Measurements from ENCODE around the gene RAD9A.

Gene RAD9A

GRCh38 chr11:67391304-67392182 lies at the start of gene RAD9A:
Gene RAD9A (plus strand): TSS chr11:67391986. CDS start chr11:67392045, 59 bp downstream.
- DNase-seq, result peak; percentile 93

DNA sequence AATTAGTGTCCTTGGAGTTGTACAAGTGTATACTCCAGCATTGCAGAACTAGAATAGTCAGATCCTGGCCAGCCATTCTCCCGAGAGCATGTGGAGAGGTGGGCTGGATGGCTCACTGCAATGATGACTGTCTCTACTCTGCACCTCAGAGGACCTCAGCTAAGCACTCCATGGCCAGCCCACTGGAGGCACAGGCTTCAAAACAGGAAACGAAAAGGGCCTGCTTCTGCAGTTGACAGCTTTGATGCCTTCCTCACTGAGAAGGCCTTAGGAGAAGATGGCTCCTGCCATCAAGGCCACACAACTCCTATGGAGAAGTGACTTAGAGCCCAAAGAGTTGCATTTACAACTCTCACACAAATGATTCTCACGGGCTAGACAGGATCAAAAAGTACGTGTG lies 47.5 kb upstream of the RAD9A start:
- no peak for DNase-seq

- no peak for DNase-seq
These were observed 46.4 kb upstream of the RAD9A start for GRCh38 chr11:67345247-67345919.

GRCh38 chr11:67345920-67346819 lies 45.6 kb upstream of the RAD9A start:
- DNase-seq, result peak; percentile 53

DNA sequence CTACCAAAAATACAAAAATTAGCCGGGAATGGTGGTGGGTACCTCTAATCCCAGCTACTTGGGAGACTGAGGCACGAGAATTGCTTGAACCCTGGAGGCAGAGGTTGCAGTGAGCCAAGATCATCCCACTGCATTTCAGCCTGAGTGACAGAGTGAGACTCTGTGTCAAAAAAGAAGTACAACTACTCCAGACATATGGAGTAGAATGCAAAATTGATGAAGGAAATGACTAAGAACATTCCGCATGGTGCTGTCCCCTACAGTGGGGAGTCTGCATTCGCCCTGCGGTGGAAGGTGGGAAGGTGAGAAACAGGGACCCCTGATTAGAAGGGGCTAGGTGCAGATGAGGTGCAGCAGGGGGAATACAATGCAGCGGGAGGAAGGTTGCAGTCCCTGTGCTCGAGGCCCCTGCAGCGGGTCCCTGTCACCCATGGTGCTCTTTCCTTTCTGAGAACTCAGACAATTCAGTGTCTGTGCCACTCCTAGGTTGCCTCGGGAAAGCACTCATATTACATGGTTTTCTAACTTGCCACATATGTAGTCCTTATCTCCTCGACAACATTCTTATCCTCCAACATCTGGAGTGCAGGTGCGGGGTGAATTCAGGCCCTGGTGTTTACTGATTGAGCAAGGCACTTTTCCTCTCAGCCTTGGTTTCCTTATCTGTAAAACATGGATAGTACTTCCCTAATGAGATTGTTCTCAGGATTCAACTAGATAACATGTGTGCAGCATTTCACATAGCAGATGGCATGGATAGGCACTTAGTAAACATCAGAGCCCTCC lies 43.6 kb upstream of the RAD9A start:
- DNase-seq, result no peak

DNA sequence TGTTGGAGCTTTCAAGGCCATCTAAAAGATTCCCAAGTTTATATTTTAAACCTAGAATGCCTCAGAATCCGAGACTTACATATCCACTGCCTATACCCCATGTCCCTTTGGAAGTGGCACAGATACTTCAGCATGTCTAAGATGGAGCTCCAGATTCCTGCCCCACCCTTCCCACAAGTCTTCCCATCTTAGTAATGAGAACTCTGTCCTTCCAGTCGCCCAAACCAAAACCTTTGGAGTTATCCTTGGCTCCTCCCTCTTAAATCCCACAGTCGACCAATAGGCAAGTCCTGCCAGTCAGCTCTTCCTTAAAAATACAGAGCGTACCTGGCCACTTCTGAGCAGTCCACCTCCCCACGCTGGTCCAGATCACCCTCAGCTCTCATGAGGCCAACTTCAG lies 42.8 kb upstream of the RAD9A start:
- no peak for DNase-seq

DNA sequence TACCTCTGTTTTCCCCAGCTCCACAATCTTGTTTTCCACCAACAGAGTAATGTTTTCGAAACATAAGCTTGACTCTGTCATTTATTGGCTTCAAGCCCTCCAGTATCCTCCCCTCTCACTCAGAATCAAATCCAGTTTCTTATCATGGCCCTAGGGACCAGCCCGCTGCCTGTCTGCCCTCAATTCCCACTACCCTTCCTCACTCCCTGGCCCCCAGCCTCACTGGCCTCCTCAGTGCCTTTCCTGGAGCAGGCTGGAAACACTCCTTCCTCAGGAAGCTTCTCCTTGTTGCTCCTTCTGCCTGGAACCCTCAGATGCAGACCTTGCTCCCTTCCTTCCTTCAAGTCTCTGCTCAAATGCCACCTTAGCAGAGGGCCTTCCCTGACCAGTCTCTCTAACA lies 42.3 kb upstream of the RAD9A start:
- DNase-seq, result no peak

DNA sequence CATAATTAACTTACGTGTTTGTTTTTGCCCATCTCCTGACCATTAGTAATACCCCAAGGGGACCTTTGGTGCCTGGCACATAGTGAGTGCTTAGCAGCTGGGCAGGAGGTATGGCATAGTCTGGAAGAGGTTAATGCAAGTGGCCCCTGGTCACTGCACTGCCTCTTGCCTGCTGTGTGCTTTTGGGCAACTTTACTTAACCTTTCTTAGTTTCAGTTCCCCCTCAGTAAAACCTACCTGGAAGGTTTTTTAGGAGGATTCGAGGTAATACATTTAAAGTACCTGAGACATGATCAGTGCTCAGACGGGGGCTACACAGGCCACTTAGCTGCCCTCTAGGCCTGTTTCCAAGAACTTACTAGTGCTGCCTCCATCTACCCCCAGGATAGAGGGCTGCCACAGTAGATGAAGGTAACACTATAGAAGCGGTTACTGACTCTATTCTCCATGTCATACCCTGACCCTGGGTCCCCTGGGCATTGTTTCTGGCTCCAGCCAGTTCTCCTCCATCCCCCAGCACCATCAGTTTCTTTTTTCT lies 41.8 kb upstream of the RAD9A start:
- DNase-seq, result no peak

GRCh38 chr11:67351275-67352005 lies 40.3 kb upstream of the RAD9A start:
- peak; percentile 71 for DNase-seq

GRCh38 chr11:67352546-67353316 lies 39.1 kb upstream of the RAD9A start:
- DNase-seq, result no peak

DNA sequence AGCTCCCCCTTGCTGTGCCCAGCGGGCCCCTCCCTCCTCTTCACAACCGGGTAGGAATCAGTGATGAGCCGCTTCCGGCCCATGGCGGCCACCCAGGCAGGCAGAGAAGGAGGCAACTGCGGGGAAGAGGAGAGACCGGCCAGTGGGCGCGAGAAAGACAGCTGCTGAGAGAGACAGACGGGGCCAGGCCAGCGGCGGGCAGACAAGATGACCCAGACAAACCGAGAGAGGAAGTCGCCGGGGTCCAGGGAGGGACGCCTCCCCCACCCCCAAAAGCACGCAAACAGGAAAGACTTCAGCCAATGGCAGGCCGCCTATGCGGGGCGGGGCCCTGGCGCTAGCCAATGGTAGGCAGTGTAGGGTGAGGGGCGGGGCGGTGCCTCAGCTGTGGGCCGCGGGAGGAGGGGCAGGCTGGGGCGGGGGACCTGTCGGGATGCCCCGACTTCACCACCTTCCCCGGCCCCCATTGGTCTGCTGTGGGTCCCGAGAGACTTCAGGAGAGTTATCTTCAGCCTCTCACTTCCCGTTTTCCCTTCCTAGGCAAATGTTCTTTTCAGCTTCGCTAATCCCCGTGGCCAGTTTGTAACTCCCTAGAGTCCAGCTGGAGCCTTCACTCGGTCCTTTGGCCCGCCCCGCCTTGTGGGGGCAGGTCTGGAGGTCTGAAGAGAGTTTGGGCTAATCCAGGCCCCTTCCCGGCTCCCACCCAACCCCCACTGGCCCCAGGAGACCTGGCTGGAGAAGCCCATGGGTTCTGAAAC lies 38.3 kb upstream of the RAD9A start, which contains the start of gene POLD4:
Gene POLD4, minus strand, starts transcription at position 230 of the 758 bp plus-strand sequence. Its CDS starts 147 bp downstream, at position 83.
- DNase-seq, result peak; percentile 96

DNA sequence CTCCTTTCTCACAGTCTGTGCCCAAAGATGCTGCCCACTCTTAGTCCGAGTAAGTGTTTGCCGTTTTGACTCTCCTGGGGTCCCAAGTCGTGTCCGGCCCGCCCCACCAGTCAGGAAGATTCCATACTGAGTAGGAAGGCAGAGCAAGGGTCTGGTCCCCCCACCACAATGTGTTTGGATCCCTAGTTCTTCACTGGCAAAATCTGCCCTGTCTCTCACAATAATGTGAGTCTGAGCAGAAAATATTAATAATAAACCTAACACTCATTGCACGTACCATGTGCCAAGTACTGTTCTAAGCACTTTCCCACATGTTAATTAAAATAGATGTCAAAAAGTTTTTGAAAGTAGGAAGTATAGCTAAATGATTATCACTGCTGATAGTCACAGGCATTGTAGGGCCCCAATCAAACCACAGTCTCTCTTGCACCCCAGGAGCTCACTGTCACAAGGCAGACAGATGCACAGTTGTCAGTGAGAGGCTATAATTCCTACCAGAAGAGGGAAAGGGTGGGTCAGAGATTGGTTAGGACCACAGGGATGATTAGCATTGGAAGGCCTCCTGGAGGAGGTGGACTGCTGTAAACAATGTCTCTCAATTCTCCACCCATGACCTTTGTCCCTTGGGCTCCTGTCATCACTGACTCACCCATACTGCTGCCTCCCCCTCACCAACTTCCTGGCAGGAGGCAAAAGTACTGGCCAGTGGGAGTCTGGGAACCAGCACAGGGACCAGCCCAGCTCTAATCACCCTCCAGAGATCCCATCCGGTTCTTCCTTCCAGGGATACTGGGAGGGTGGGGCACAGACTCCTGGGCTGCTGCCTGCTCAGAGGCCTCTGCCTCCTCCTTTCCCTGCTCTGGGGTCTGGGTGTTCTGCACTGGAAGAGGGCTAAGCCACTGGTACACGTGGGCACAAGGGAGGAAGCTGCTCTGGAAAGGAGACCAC lies 37.4 kb upstream of the RAD9A start:
- DNase-seq, result peak; percentile 91

- DNase-seq, result no peak
These were observed 36.6 kb upstream of the RAD9A start for GRCh38 chr11:67355023-67355793.

DNA sequence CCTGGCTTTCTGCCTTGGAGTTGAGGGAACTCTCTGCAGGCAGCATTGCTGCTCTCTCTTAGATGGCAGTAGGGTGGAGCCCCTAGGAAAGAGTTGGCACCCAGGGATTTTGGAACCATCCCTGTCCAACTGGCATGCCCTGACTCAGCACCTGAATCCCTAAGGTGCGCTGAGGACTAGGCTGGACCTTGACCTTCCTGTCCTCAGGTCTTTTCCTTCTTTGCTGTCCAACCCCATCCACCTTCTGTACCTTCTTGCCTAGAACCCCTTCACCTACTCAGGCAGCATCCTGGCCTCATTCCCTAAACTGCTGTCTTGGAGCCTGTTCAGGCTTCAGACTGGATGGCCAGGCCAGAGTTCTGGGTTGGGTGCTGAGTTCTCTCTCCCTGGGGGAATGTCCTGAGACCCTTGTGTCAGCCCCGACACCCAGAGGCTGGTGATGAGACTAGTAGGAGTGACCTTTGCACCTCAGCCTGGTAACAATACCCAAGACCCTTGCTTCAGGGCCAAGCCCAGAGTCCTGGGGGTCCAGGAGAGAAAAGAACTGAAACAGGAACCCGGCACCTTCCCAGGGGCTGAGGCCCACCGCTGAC lies 35.9 kb upstream of the RAD9A start:
- DNase-seq, result no peak

GRCh38 chr11:67356387-67356863 lies 35.4 kb upstream of the RAD9A start:
- DNase-seq, result no peak

DNA sequence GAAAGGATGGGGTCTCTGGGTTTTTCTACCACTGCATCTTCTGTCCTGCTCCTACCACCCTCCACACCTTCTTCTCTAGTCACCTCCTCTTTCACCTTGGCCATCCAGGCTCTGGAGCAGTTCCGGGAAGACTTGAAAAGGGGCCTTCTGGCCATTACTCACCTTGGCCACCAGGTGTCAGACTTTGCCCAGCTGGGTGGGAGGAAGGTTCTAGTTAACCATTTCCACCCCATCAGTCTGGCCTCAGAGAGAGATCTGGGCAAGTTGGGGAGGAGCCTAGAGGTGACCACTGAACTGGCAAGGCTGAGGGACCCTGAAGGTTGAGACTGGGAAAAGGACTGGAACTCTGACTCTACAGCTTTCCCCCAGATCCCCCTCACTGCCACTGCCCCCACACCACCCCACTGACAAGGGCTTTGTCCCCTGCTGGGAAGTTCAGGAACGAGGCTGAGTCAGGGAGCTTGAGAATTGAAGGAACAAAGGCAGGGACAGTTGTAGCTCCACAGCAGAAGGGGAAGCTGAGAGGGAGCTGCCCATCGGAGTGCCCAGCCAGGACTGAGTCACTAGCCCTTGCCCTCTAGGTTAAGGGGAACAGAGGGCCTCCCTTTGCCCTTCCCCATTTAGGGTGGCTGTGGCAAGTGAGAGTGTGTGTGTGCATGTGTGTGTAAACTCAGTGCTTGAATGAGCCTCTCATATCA lies 34.8 kb upstream of the RAD9A start:
- peak; percentile 76 for DNase-seq
